PC-3 (cell line): ENCODE measurements around the gene NOTCH4. TPM values are rescaled to one million over a fixed set of nuclear protein-coding genes. Genes with fewer than 3 reads are reported as not detected.
A peak's percentile ranks its signal among the peaks of the same experiment; 100 is the strongest.

ENCODE experiments used
- ATAC-seq: fragments of 200-7000 bp; cut with Tn5 transposase; 2 replicates; pipeline ENCODE4 v1.9.1; 2020; ENCODE audit warnings: mild to moderate bottlenecking, moderate library complexity
- BruUV-seq: library from RNA; stranded (reverse); fragments of 400-500 nt; replicated peaks from 2 replicates; lab custom pipeline; 2021; lab: Mats Ljungman, UMichigan
- CTCF ChIA-PET: fragments of 300-600 bp; sonication (Branson Sonifier 250); formaldehyde crosslinking; loops from one replicate; lab custom pipeline; 2022; ENCODE audit warnings: antibody characterized with exemption; lab: Charles Lee
- POLR2A ChIA-PET: fragments of 300-600 bp; sonication (Branson Sonifier 250); formaldehyde crosslinking; loops from one replicate; lab custom pipeline; 2022; ENCODE audit warnings: antibody characterized with exemption; ENCODE audit not compliant: unreplicated experiment; lab: Charles Lee
- DNase-seq: peaks from one replicate; pipeline ENCODE4 v3.0.0-alpha.2; 2015
- H2AFZ ChIP-seq: fragments of 300-600 bp; sonication (generic); 2 replicates; pipeline ENCODE4 v1.6.0; 2016; ENCODE audit warnings: antibody characterized with exemption, low read length
- H3F3A ChIP-seq: fragments of 300-600 bp; sonication (generic); one replicate; pipeline ENCODE4 v1.6.0; 2017; ENCODE audit warnings: antibody characterized with exemption, low read length, control low read depth, mild to moderate bottlenecking; ENCODE audit not compliant: unreplicated experiment
- H3K27ac ChIP-seq: fragments of 300-600 bp; sonication (generic); 2 replicates; pipeline ENCODE4 v1.5.1; 2016; ENCODE audit warnings: mild to moderate bottlenecking, low read length
- H3K27me3 ChIP-seq: fragments of 300-600 bp; sonication (generic); 2 replicates; pipeline ENCODE4 v1.6.1; 2016; ENCODE audit warnings: low read length, mixed read lengths
- H3K36me3 ChIP-seq: fragments of 300-600 bp; sonication (generic); 2 replicates; pipeline ENCODE4 v1.6.1; 2016; ENCODE audit warnings: low read depth, mixed run types, low read length, mixed read lengths
- H3K4me1 ChIP-seq: fragments of 300-600 bp; sonication (generic); 2 replicates; pipeline ENCODE4 v1.5.1; 2016; ENCODE audit warnings: low read length; ENCODE audit not compliant: insufficient read depth
- H3K4me2 ChIP-seq: fragments of 300-600 bp; sonication (generic); 2 replicates; pipeline ENCODE4 v1.6.0; 2016; ENCODE audit warnings: low read length
- H3K4me3 ChIP-seq: fragments of 300-600 bp; sonication (generic); 2 replicates; pipeline ENCODE4 v1.5.1; 2016; ENCODE audit warnings: mild to moderate bottlenecking, low read length, mixed read lengths
- H3K79me2 ChIP-seq: fragments of 300-600 bp; sonication (generic); 2 replicates; pipeline ENCODE4 v1.6.1; 2017; ENCODE audit warnings: low read length, mixed read lengths
- H3K9ac ChIP-seq: fragments of 300-600 bp; sonication (generic); 2 replicates; pipeline ENCODE4 v1.6.0; 2016; ENCODE audit warnings: mild to moderate bottlenecking, low read length
- H3K9me2 ChIP-seq: fragments of 300-600 bp; sonication (generic); replicated peaks from 2 replicates; pipeline ENCODE4 v1.6.1; 2016; ENCODE audit warnings: mixed run types, low read length, mixed read lengths
- H3K9me3 ChIP-seq: fragments of 300-600 bp; sonication (generic); 2 replicates; pipeline ENCODE4 v1.6.1; 2016; ENCODE audit warnings: low read length, mixed read lengths
- H4K20me1 ChIP-seq: fragments of 300-600 bp; sonication (generic); 2 replicates; pipeline ENCODE4 v1.6.1; 2016; ENCODE audit warnings: low read length, mixed read lengths
- EZH2 ChIP-seq: fragments of 300-600 bp; sonication (generic); IDR thresholded peaks from one replicate; pipeline ENCODE4 v1.6.1; 2017; ENCODE audit warnings: antibody characterized with exemption, mild to moderate bottlenecking, low read length; ENCODE audit not compliant: unreplicated experiment
- EZH2phosphoT487 ChIP-seq: fragments of 300-600 bp; sonication (generic); IDR thresholded peaks from 2 replicates; pipeline ENCODE4 v1.6.1; 2018; ENCODE audit warnings: mild to moderate bottlenecking, antibody characterized with exemption, low read length, borderline replicate concordance
- intact Hi-C: fragments of 100-400 bp; cut with micrococcal nuclease; formaldehyde crosslinking; loops from 2 replicates; pipeline ENCODE4 v1.9.0; 2023
- total RNA-seq: library from RNA; depleted of rRNA; stranded (reverse); fragments of >200 nt; gene quantifications from 2 replicates; pipeline ENCODE4 v1.2.3, GENCODE V29; 2014
- TF ChIP-seq, protein P1 (sequence below): fragments of 300-600 bp; sonication (generic); conservative IDR thresholded peaks from 2 replicates; pipeline ENCODE4 v1.5.1; 2017; ENCODE audit warnings: antibody characterized with exemption, low read depth, mild to moderate bottlenecking, low read length

Gene NOTCH4
- total RNA-seq, 1 experiment from 2014 or later = 1.7 TPM

DNA sequence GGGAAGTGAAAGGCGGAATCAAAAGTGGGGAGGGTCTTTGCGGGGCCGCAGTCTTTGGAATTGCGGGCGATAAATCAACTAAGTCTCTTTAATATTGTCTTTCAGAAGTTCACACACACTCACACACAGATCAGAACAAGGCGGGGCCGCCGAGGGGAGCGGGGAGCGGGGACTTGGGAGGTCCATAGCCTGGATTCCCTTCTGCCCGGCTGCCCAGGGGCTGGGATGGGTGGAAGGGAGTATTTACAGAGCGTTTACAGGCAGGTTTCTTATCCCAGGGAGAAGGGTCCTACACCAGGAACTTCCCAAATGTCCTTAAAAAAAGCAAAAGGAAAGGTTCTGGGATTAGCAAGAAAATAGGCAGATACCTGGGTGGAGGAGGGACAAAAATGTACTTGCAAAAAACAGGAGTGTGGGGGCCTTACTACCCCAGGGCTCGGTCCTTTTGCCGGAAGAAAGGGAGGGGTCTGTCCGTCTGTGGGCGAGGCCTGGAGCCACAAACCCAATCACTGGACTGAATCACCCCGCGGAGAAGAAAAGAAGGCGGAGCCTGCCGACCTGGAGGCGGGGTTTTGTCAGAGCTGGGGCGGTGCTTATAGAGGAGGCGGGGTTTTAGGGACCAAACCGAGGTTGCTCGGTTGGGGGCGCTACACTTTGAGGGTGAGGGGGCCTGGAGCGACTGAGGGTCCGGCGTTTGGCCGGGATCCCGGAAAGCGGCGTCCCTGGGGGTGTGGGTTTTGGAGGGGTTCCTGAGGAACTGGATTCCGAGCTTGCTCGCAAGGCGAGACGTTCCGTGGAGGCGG lies 75.4 kb downstream of the NOTCH4 start:
- ATAC-seq (no peak), DNase-seq (no peak)
- H3K27ac ChIP-seq = no peak overlapping the region
- H3K9me2 ChIP-seq = no peaks in the 10 kb centered on the region
- peaks cover 7% of the 10 kb centered on the region for H3K4me1 ChIP-seq
- H3F3A ChIP-seq = no peaks in the 10 kb centered on the region
- H3K4me2 ChIP-seq = no peak overlapping the region
- no peak overlapping the region for H3K4me3 ChIP-seq
- no peaks in the 10 kb centered on the region for H4K20me1 ChIP-seq
- POLR2A ChIA-PET = no interaction called here
- H3K79me2 ChIP-seq = no peaks in the 10 kb centered on the region
- no peaks in the 10 kb centered on the region for H3K36me3 ChIP-seq
- CTCF ChIA-PET = interaction anchor here (0.6 kb wide), 1 partner anchor 51 kb away, joined by 3 read pairs; no protein-coding TSS in a partner anchor
- H2AFZ ChIP-seq = no peak overlapping the region
- intact Hi-C loops = no loop called here
- no peak overlapping the region for H3K9ac ChIP-seq
- H3K9me3 ChIP-seq = no peaks in the 10 kb centered on the region
- TF ChIP-seq EZH2 = no peak
- TF ChIP-seq, protein P1, sequence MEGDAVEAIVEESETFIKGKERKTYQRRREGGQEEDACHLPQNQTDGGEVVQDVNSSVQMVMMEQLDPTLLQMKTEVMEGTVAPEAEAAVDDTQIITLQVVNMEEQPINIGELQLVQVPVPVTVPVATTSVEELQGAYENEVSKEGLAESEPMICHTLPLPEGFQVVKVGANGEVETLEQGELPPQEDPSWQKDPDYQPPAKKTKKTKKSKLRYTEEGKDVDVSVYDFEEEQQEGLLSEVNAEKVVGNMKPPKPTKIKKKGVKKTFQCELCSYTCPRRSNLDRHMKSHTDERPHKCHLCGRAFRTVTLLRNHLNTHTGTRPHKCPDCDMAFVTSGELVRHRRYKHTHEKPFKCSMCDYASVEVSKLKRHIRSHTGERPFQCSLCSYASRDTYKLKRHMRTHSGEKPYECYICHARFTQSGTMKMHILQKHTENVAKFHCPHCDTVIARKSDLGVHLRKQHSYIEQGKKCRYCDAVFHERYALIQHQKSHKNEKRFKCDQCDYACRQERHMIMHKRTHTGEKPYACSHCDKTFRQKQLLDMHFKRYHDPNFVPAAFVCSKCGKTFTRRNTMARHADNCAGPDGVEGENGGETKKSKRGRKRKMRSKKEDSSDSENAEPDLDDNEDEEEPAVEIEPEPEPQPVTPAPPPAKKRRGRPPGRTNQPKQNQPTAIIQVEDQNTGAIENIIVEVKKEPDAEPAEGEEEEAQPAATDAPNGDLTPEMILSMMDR = no peak
- no peak for TF ChIP-seq EZH2phosphoT487
- H3K27me3 ChIP-seq = no peaks in the 10 kb centered on the region
- BruUV-seq = no TSS peak

DNA sequence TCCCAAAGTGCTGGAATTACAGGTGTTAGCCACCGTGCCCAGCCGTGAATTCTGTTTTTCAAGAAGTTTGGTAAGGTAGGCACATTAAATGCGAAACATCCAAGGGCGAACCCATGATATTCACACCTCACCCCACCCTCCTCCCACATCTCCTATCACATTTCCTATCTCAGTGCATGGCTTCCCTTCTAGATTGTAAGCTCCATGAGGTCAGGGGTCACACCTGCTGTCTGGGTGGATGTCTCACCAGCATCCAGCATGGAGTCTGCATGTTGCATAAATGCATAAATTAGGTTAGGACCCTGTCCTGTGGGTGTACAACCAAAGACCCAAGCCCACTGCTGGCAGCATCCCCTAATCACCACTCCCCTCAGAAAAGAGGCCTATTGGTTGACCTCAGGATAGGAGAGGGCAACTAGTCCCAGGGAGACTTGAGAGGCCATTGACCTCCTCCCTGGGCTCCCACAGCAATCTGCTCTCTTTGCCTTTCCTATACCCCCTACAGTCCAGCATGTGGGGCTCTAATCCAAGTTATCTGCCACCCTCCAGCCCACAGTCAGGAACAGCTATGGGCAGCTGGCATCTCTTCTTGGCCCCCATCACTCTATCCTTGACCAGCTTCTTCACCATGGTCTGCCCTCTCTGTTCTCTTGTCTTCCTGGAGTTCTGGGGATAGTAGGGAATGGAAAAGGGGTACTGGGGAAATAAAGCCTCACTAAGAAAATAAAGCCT lies 76.3 kb downstream of the NOTCH4 start:
- Histone ChIP-seq H3K4me3 (no peak overlapping the region), H3K27ac (no peak overlapping the region), H3K9me3 (no peaks in the 10 kb centered on the region), H3K9ac (no peak overlapping the region), H3K27me3 (no peaks in the 10 kb centered on the region), H3F3A (no peaks in the 10 kb centered on the region), H3K4me2 (no peak overlapping the region), H3K4me1 (no peaks in the 10 kb centered on the region), H2AFZ (no peak overlapping the region), H3K79me2 (no peaks in the 10 kb centered on the region), H3K36me3 (no peaks in the 10 kb centered on the region), H3K9me2 (no peaks in the 10 kb centered on the region), H4K20me1 (no peaks in the 10 kb centered on the region)
- CTCF ChIA-PET = no interaction called here
- POLR2A ChIA-PET = no interaction called here
- DNase-seq (no peak), ATAC-seq (peak; percentile 33; the same call in 1 of the 2 replicates)
- no TSS peak for BruUV-seq
- TF ChIP-seq EZH2 (no peak), EZH2phosphoT487 (no peak)
- TF ChIP-seq, protein P1 = no peak
- intact Hi-C loops = no loop called here
